Measurements from ENCODE around the gene TNF. TPM values are rescaled to one million over a fixed set of nuclear protein-coding genes. Genes with fewer than 3 reads are reported as not detected.
"Not testable (repeated sequence)": the region's sequence is repeated elsewhere in the genome, so short reads cannot be mapped to it uniquely, and the experiment has no call there.

The TNF gene
- total RNA-seq, 2 experiments from 2014 or later: 46.5 to 47.1 TPM

- POLR2A ChIA-PET: interaction anchor here (1.2 kb wide), 1 partner anchor 11 kb away, joined by 5 read pairs; the partner anchor contains the start of gene TNF
- Mint-ChIP-seq H3K9me3 (no peaks in the 10 kb centered on the region), H3K36me3 (ENCODE audit: low read depth) (peaks cover 36% of the 10 kb centered on the region), H3K27ac (peak overlapping the region; percentile 94), H3K27me3 (no peaks in the 10 kb centered on the region), H3K4me3 (peak overlapping the region; percentile 54), H3K4me1 (peaks cover 70% of the 10 kb centered on the region)
- peak; percentile 37 for DNase-seq
- CTCF ChIA-PET: interaction anchor here (0.8 to 30.8 kb wide), 8 partner anchors 5 to 92 kb away, joined by 3 to 576 read pairs (median 14); partner anchors contain the start of genes ATP6V1G2, LST1, LTB and NCR3
Observed at GRCh38 chr6:31586599-31587281, 11.4 kb downstream of the TNF start.

DNA sequence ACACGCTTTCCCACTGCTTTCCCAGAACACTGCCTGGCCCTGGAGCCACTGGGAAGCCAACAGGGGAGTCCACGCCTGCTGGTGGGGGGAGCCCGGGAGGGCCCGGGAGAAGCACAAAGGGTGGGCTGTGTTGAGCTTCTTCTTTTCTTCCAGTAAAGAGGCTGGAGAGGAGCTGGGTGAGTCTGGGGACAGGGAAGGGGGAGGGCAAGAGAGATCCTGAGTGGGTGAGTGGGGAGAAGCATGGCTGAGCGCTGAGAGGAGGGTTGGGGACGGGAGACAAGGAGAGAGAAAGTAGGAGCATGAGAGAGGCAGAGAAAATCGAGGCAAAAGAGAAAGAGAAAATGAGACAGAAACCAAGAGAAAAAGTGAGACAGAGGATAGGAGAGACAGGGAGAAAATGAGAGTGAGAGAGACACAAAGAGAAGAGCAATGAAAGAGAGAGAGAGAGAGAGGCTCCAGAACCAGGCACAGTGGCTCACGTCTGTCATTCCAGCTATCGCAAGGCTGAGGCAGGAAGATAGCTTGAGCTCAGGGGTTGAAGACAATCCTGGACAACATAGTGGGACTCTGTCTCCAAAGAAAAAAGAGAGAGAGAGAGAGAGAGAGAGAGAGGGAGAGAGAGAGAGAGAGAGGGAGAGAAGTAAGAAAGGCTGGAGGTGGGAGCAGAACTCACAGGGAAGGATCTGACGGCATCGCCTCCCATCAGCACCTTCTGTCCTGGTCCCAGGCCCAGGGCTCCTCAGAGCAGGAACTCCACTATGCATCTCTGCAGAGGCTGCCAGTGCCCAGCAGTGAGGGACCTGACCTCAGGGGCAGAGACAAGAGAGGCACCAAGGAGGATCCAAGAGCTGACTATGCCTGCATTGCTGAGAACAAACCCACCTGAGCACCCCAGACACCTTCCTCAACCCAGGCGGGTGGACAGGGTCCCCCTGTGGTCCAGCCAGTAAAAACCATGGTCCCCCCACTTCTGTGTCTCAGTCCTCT is 12.7 kb downstream of the TNF start:
- peak overlapping the region; percentile 72 for H3K4me3 Mint-ChIP-seq
- H3K36me3 Mint-ChIP-seq (ENCODE audit: low read depth): peaks cover 24% of the 10 kb centered on the region
- H3K4me1 Mint-ChIP-seq: peaks cover 74% of the 10 kb centered on the region
- peak overlapping the region; percentile 94 for H3K27ac Mint-ChIP-seq
- CTCF ChIA-PET: interaction anchor here (0.5 to 30.8 kb wide), 10 partner anchors 6 to 551 kb away, joined by 3 to 576 read pairs (median 9); partner anchors contain the start of genes ATP6V1G2, LST1, LTB and NCR3
- no peaks in the 10 kb centered on the region for H3K27me3 Mint-ChIP-seq
- DNase-seq: no peak
- POLR2A ChIA-PET: interaction anchor here (0.8 to 1.3 kb wide), 3 partner anchors 12 to 28 kb away, joined by 4 to 5 read pairs (median 5); partner anchors contain the start of gene TNF
- H3K9me3 Mint-ChIP-seq: no peaks in the 10 kb centered on the region

DNA sequence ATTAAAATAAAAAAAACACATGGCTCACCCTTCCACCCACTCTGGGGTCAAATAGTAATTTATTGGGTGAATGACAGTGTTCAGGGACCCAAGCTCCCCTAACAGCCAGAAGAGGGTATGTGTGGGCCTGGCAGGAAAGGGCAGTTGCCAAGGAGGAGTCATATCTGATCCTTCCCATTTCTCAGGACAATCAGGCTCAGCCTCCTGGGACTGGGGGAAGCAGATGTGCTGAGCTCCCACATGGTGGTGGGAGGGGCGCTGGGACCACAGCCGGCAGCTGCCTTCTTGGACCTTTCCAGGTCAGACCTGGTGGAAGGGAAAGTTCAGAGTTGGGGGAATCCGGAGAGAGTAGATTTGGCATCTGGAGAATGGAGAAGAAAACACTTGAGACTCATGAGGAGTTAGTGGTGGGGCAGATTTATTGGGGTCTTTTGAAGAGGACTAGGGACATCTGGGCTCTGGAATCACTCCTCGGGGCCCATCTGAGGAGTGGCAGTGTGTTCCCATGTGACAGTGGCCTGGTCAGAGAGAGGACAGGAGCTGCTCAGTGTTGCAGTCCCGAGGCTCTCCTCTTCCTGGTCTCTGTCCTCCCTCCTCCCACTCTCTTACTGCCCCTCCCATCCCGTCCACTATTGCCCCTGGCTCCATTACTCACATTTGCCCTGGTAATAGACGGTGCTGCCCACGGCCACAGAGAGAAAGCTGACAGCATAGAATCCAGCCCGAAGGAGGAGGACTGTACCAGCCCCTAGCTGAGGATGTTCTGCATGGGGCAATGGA is 13.7 kb downstream of the TNF start:
- Mint-ChIP-seq H3K9me3 (no peaks in the 10 kb centered on the region), H3K4me3 (no peak overlapping the region), H3K4me1 (peaks cover 73% of the 10 kb centered on the region), H3K36me3 (ENCODE audit: low read depth) (peaks cover 18% of the 10 kb centered on the region), H3K27ac (peak overlapping the region; percentile 77), H3K27me3 (no peaks in the 10 kb centered on the region)
- no peak for DNase-seq
- POLR2A ChIA-PET: interaction anchor here (1.3 kb wide), 1 partner anchor 14 kb away, joined by 4 read pairs; the partner anchor contains the start of gene TNF
- CTCF ChIA-PET: interaction anchor here (0.6 to 30.8 kb wide), 7 partner anchors 7 to 550 kb away, joined by 3 to 576 read pairs (median 14); partner anchors contain the start of genes ATP6V1G2, LST1, LTB and NCR3

DNA sequence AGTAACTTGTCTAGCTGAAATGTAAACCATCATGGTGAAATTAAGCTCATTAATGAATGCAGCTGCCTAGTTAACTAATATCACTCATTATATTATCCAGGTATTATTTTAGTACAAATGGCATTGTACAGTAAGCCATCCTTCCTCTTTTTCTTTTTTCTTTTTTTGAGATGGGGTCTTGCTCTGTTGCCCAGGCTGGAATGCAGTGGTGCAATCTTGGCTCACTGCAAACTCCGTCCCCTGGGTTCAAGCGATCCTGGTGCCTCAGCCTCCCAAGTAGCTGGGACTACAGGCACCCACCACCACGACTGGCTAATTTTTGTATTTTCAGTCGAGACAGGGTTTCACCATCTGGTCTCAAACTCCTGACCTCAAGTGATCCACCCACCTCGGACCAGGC is 15.3 kb downstream of the TNF start:
- POLR2A ChIA-PET, H3K27me3 Mint-ChIP-seq, DNase-seq, H3K9me3 Mint-ChIP-seq, H3K4me3 Mint-ChIP-seq: not testable (repeated sequence)
- H3K36me3 Mint-ChIP-seq (ENCODE audit: low read depth): peaks cover 15% of the 10 kb centered on the region
- CTCF ChIA-PET: interaction anchor here (18.9 to 30.8 kb wide), 2 partner anchors 6 to 9 kb away, joined by 576 read pairs; partner anchors contain the start of genes LST1, LTB, NCR3 and TNF
- peaks cover 64% of the 10 kb centered on the region for H3K4me1 Mint-ChIP-seq
- peak overlapping the region; percentile 2 for H3K27ac Mint-ChIP-seq

GRCh38 chr6:31592396-31592771 is 17.0 kb downstream of the TNF start:
- Mint-ChIP-seq H3K4me3 (peak overlapping the region; percentile 54), H3K36me3 (ENCODE audit: low read depth) (peaks cover 15% of the 10 kb centered on the region)

GRCh38 chr6:31597006-31597405 is 21.6 kb downstream of the TNF start:
- Mint-ChIP-seq H3K36me3 (ENCODE audit: low read depth) (no peaks in the 10 kb centered on the region), H3K4me1 (peaks cover 51% of the 10 kb centered on the region), H3K4me3 (no peak overlapping the region), H3K27me3 (no peaks in the 10 kb centered on the region), H3K9me3 (no peaks in the 10 kb centered on the region), H3K27ac (peak overlapping the region; percentile 3)
- CTCF ChIA-PET: interaction anchor here (0.9 to 30.8 kb wide), 9 partner anchors 12 to 288 kb away, joined by 3 to 576 read pairs (median 36); partner anchors contain the start of genes AIF1, ATP6V1G2, DDX39B and LST1
- DNase-seq: peak; percentile 66
- POLR2A ChIA-PET: interaction anchor here (1.7 to 2.7 kb wide), 2 partner anchors 15 to 22 kb away, joined by 5 to 15 read pairs; partner anchors contain the start of genes LTB and TNF

More at GRCh38 chr6:31592396-31592771, 17.0 kb downstream of the TNF start:
- ChIA-PET POLR2A (interaction anchor here (1.0 to 1.3 kb wide), 5 partner anchors 10 to 37 kb away, joined by 3 to 9 read pairs (median 5); partner anchors contain the start of genes LTB and TNF), CTCF (interaction anchor here (2.5 to 30.8 kb wide), 3 partner anchors 11 to 42 kb away, joined by 7 to 576 read pairs (median 497); partner anchors contain the start of genes ATP6V1G2, DDX39B, LST1 and LTB)
- no peaks in the 10 kb centered on the region for H3K27me3 Mint-ChIP-seq
- DNase-seq: no peak
- no peaks in the 10 kb centered on the region for H3K9me3 Mint-ChIP-seq
- peaks cover 58% of the 10 kb centered on the region for H3K4me1 Mint-ChIP-seq
- H3K27ac Mint-ChIP-seq: peak overlapping the region; percentile 90

DNA sequence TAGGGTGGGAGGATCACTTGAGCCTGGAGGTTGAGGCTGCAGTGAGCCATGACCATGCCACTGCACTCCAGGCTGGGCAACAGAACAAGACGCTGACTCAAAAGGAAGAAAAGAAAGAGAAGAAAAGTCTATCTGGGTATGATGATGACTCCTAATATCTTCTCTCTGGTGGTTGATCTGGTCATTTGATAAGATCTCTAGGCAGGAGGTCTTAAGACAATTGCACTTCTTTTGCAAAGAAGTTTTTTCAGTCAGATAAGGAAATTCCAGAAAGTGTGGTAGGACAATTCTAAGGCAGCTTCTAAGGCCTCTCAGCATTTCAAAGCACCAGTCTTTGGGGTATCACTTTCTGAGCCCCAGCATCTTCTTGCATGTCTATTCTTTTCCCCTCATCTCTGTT is 32.0 kb downstream of the TNF start:
- Mint-ChIP-seq H3K27ac (peak overlapping the region; percentile 42), H3K36me3 (ENCODE audit: low read depth) (no peaks in the 10 kb centered on the region), H3K27me3 (peaks cover 2% of the 10 kb centered on the region), H3K9me3 (no peaks in the 10 kb centered on the region), H3K4me3 (no peak overlapping the region), H3K4me1 (peaks cover 3% of the 10 kb centered on the region)
- ChIA-PET POLR2A (no interaction called here), CTCF (interaction anchor here (0.6 to 30.8 kb wide), 6 partner anchors 9 to 274 kb away, joined by 3 to 576 read pairs (median 6); partner anchors contain the start of genes DDX39B, LST1, LTB and NCR3)
- no peak for DNase-seq

DNA sequence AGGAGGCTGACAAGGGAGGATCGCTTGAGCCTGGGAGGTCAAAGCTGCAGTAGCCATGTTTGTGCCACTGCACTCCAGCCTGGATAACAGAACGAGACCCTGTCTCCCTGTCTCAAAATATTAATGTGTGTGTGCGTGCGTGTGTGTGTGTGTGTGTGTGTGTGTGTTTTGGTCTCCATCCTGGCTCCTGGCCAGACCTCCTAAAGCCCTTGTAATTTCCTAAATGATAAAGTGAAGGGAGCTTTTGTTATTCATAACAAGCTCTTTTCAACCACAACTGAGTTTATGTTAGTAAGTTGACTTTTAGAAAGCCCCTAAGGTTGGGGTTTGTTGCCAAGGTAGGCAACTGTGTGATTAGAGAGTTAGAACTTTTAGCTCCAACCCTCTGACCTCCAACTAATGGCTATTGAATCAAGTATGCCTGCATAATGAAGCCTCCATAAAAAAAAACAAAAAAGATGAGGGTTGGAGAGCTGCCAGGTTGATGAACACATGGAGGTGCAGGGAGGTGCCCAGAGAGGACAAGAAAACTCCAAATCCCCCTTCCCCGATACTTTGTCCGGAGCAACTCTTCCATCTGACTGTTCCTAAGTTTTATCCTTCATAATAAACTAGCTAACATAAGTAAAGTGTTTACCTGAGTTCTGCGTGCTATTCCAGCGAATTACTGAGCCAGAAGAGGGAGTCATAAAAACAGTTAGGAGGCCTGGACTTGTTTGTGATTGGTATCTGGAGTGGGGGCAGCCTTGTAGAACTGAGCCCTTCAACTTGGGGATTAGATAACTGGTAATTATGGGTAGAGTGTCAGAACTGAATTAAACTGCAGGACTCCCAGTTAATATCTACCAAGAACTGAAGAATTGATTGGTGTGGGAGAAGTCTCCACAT is 34.4 kb downstream of the TNF start:
- H3K9me3 Mint-ChIP-seq: no peaks in the 10 kb centered on the region

DNA sequence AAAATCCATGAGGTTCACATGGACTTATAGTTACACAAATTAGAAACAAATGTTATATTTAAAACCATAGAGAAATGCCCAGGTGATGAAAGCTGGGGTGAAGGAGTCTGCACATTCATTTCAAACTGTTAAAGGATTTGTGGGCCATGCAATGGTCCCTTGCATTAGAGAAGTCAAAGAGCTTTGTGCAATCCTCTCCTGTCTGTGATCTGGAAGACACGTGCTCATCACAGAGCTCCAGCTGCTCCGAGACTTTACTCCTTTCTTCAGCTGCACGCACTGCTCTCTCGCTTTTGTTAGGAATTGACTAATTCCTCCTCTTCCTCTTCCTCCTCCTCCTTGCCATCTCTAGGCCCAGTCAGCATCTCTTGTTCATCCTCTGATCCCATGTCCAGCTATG is 35.6 kb downstream of the TNF start:
- Mint-ChIP-seq H3K36me3 (ENCODE audit: low read depth) (peaks cover 2% of the 10 kb centered on the region), H3K27ac (no peak overlapping the region), H3K27me3 (no peaks in the 10 kb centered on the region), H3K9me3 (no peaks in the 10 kb centered on the region), H3K4me3 (no peak overlapping the region), H3K4me1 (peaks cover 22% of the 10 kb centered on the region)
- ChIA-PET CTCF (interaction anchor here (0.8 to 30.8 kb wide), 5 partner anchors 13 to 65 kb away, joined by 3 to 576 read pairs (median 16); partner anchors contain the start of genes LST1, LTB, NCR3 and TNF), POLR2A (no interaction called here)
- DNase-seq: no peak

More for the DNA sequence above, 34.4 kb downstream of the TNF start:
- ChIA-PET POLR2A (no interaction called here), CTCF (interaction anchor here (0.7 to 30.8 kb wide), 8 partner anchors 9 to 64 kb away, joined by 3 to 576 read pairs (median 4); partner anchors contain the start of genes ATP6V1G2, LST1, LTB and NCR3)
- H3K4me3 Mint-ChIP-seq: no peak overlapping the region
- peaks cover 10% of the 10 kb centered on the region for H3K4me1 Mint-ChIP-seq
- no peaks in the 10 kb centered on the region for H3K36me3 Mint-ChIP-seq (ENCODE audit: low read depth)
- DNase-seq: no peak
- no peak overlapping the region for H3K27ac Mint-ChIP-seq
- H3K27me3 Mint-ChIP-seq: no peaks in the 10 kb centered on the region

DNA sequence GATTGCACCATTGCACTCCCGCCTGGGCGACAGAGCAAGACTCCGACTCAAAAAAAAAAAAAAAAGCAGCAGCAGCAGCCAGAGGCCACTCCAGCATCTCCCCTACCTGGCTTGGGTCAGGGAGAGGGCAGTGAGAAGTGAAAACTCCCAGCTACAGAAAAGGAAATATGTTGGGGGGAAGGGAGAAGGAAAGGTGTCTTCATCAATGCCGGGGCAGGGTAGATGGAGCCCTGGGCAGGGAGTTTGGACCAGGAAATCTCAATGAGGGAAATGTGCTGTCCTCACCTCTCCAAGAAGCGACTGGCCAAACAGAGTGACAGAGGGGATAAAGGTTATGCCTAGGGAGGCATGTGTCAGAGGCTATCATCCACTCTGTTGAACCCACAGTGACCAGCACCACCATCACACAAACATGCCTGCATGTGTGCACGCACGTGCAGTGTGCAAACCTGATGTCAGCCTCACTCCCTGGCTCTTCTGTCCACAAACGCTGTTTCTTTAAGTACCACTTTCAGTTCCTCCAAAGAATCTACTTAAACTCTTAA is 38.8 kb downstream of the TNF start:
- Mint-ChIP-seq H3K27me3 (no peaks in the 10 kb centered on the region), H3K36me3 (ENCODE audit: low read depth) (peaks cover 9% of the 10 kb centered on the region), H3K4me3 (no peak overlapping the region), H3K4me1 (peaks cover 35% of the 10 kb centered on the region), H3K27ac (peak overlapping the region; percentile 64), H3K9me3 (no peaks in the 10 kb centered on the region)
- ChIA-PET POLR2A (no interaction called here), CTCF (interaction anchor here (4.2 to 6.0 kb wide), 2 partner anchors 16 to 63 kb away, joined by 16 to 51 read pairs; no protein-coding TSS in a partner anchor)
- no peak for DNase-seq

Data from activated CD4-positive, alpha-beta T cell treated with anti-CD3 and anti-CD28 coated beads, Interleukin-2, amount 10 ng/mL, durations not matched to agents 7 days and 5 days (primary cell).